K562 (cell line): Measurements from ENCODE around the gene CFAP53. TPM values are rescaled to one million over a fixed set of nuclear protein-coding genes. Genes with fewer than 3 reads are reported as not detected.

Experiments
- ATAC-seq: fragments of 200-7000 bp; cut with Tn5 transposase; 3 replicates; pipeline ENCODE4 v1.9.1; 2020; ENCODE audit warnings: moderate library complexity
- BruUV-seq: library from RNA; stranded (reverse); fragments of 400-500 nt; replicated peaks from 2 replicates; lab custom pipeline; 2021; lab: Mats Ljungman, UMichigan
- CTCF ChIA-PET: fragments of 300-600 bp; formaldehyde crosslinking; extraction: SDS; loops from one replicate; lab custom pipeline; 2021; ENCODE audit warnings: low intra/inter-chr PET ratio; lab: Yijun Ruan, JAX
- POLR2A ChIA-PET: fragments of 300-600, 350-650 bp; sonication (Branson Sonifier 250); formaldehyde crosslinking; extraction: SDS; loops from one replicate; lab custom pipeline; 2021; ENCODE audit warnings: antibody characterized with exemption, inconsistent platforms; lab: Yijun Ruan, JAX
- DNase-seq, 4 experiments: peaks; one replicate each; pipeline versions ENCODE4 v3.0.0 to v3.0.0-alpha.2; 2011 to 2018; ENCODE audit warnings: low spot score in 3 of 4, mixed read lengths in 3 of 4; ENCODE audit errors: extremely low read depth in 1 of 4
- FAIRE-seq: peaks from 2 replicates; lab custom pipeline; 2011; peaks lifted over from hg19 to GRCh38; lab: Jason Lieb, UNC
- H2AFZ ChIP-seq: 2 replicates; pipeline ENCODE4 v1.6.0; 2011; ENCODE audit warnings: low read depth, low read length, control low read depth, inconsistent platforms
- H3K27ac ChIP-seq: fragments of 200-600 bp; 3 replicates; pipeline ENCODE4 v1.8.0; 2011; ENCODE audit warnings: low read depth, mild to moderate bottlenecking, control low read depth, inconsistent platforms, low read length, moderate library complexity, mixed read lengths; ENCODE audit errors: extremely low read depth
- H3K27me3 ChIP-seq, 2 experiments: fragments of 300-600 bp in 1 of 2; 2 replicates in 1 of 2; 3 replicates in 1 of 2; pipeline versions ENCODE4 v1.6.0 to v1.8.0; 2011; ENCODE audit warnings: inconsistent platforms in 2 of 2, low read length in 2 of 2, mild to moderate bottlenecking in 1 of 2, mixed read lengths in 1 of 2, moderate library complexity in 1 of 2; ENCODE audit not compliant: control insufficient read depth in 2 of 2, insufficient read depth in 2 of 2
- H3K36me3 ChIP-seq: fragments of 300-600 bp; 3 replicates; pipeline ENCODE4 v1.8.0; 2011; ENCODE audit warnings: mild to moderate bottlenecking, low read length, inconsistent platforms; ENCODE audit not compliant: control insufficient read depth, insufficient read depth
- H3K4me1 ChIP-seq, 2 experiments: fragments of 200-600 bp in 1 of 2; replicated peaks in 1 of 2; 2 replicates in 1 of 2; 3 replicates in 1 of 2; pipeline versions ENCODE4 v1.5.1 to v1.8.0; 2011; ENCODE audit warnings: inconsistent platforms in 2 of 2, low read length in 2 of 2, mild to moderate bottlenecking in 1 of 2, mixed read lengths in 1 of 2, moderate library complexity in 1 of 2; ENCODE audit not compliant: control insufficient read depth in 2 of 2, insufficient read depth in 2 of 2
- H3K4me2 ChIP-seq: 2 replicates; pipeline ENCODE4 v1.6.1; 2011; ENCODE audit warnings: low read length, control low read depth, inconsistent platforms, mixed read lengths; ENCODE audit not compliant: insufficient read depth
- H3K4me3 ChIP-seq: fragments of 200-600 bp; sonication (generic), shearing (Covaris generic); 2 replicates; pipeline ENCODE4 v1.5.1; 2016; ENCODE audit warnings: control low read depth, inconsistent platforms
- H3K79me2 ChIP-seq: fragments of 200-600 bp; 3 replicates; pipeline ENCODE4 v1.8.0; 2011; ENCODE audit warnings: low read length, inconsistent platforms; ENCODE audit not compliant: control insufficient read depth, insufficient read depth
- H3K9ac ChIP-seq, 2 experiments: 2 replicates each; pipeline versions ENCODE4 v1.6.0 to v1.6.1; 2011; ENCODE audit warnings: low read depth in 2 of 2, low read length in 2 of 2, control low read depth in 1 of 2, inconsistent platforms in 1 of 2, mild to moderate bottlenecking in 1 of 2, mixed read lengths in 1 of 2; ENCODE audit not compliant: insufficient read depth in 1 of 2
- H3K9me1 ChIP-seq: one replicate; pipeline ENCODE4 v1.6.0; 2011; ENCODE audit warnings: inconsistent platforms, mild to moderate bottlenecking, low read length, moderate library complexity; ENCODE audit not compliant: control insufficient read depth, insufficient read depth
- H3K9me3 ChIP-seq: replicated peaks from 2 replicates; pipeline ENCODE4 v1.5.1; 2011; ENCODE audit warnings: low read depth, low read length, inconsistent platforms; ENCODE audit not compliant: control insufficient read depth, insufficient read depth
- H4K20me1 ChIP-seq: replicated peaks from 2 replicates; pipeline ENCODE4 v1.6.1; 2011; ENCODE audit warnings: low read length, inconsistent platforms, mixed read lengths; ENCODE audit not compliant: control insufficient read depth, insufficient read depth
- BDP1 ChIP-seq: IDR thresholded peaks from 3 replicates; pipeline ENCODE4 v1.6.1; 2011; ENCODE audit not compliant: insufficient read length, insufficient read depth
- BRCA1 ChIP-seq, 2 experiments: fragments of 450-650 bp in 1 of 2; sonication (generic) in 1 of 2; formaldehyde crosslinking in 1 of 2; IDR thresholded peaks; 2 replicates each; pipeline versions ENCODE4 v1.5.0 to v1.6.1; 2017 to 2020; ENCODE audit warnings: mild to moderate bottlenecking in 1 of 2, missing genetic modification reagents in 1 of 2
- ETV5 ChIP-seq: sonication (generic); formaldehyde crosslinking; IDR thresholded peaks from 2 replicates; pipeline ENCODE4 v1.4.0; 2020; ENCODE audit warnings: low read depth, mild to moderate bottlenecking, missing genetic modification reagents
- HDAC1 ChIP-seq, 2 experiments: fragments of 450-650 bp; IDR thresholded peaks; 2 replicates each; pipeline ENCODE4 v1.6.1; 2016 to 2017; ENCODE audit warnings: inconsistent platforms in 1 of 2, mild to moderate bottlenecking in 1 of 2, moderate library complexity in 1 of 2
- NFIC ChIP-seq: fragments of 450-650 bp; IDR thresholded peaks from 2 replicates; pipeline ENCODE4 v1.6.1; 2017; ENCODE audit warnings: mild to moderate bottlenecking, inconsistent platforms
- NONO ChIP-seq, 2 experiments: fragments of 200-400 bp in 1 of 2; fragments of 450-650 bp in 1 of 2; formaldehyde crosslinking in 1 of 2; IDR thresholded peaks; 2 replicates each; pipeline ENCODE4 v1.6.1; 2017; ENCODE audit warnings: low read depth in 2 of 2, mild to moderate bottlenecking in 2 of 2, moderate library complexity in 2 of 2, low read length in 1 of 2
- OTX1 ChIP-seq: fragments of 450-650 bp; formaldehyde crosslinking; IDR thresholded peaks from 2 replicates; pipeline ENCODE4 v1.4.0; 2022; ENCODE audit warnings: mild to moderate bottlenecking
- RBM14 ChIP-seq: fragments of 200-400 bp; formaldehyde crosslinking; IDR thresholded peaks from 2 replicates; pipeline ENCODE4 v1.6.1; 2018; ENCODE audit warnings: low read depth, mild to moderate bottlenecking, low read length, moderate library complexity, borderline replicate concordance; ENCODE audit not compliant: insufficient read depth
- SP2 ChIP-seq: IDR thresholded peaks from 2 replicates; pipeline ENCODE4 v1.6.1; 2011; ENCODE audit warnings: mild to moderate bottlenecking, low read depth, low read length, moderate library complexity; ENCODE audit not compliant: poor library complexity, severe bottlenecking; ENCODE audit errors: extremely low read depth
- THRA ChIP-seq: fragments of 450-650 bp; IDR thresholded peaks from 2 replicates; pipeline ENCODE4 v1.6.1; 2017; ENCODE audit warnings: mild to moderate bottlenecking, moderate library complexity
- ZBTB33 ChIP-seq: sonication (generic); formaldehyde crosslinking; IDR thresholded peaks from 2 replicates; pipeline ENCODE4 v1.8.1; 2023; ENCODE audit warnings: mild to moderate bottlenecking, missing genetic modification reagents
- ZBTB5 ChIP-seq: fragments of 450-650 bp; IDR thresholded peaks from 2 replicates; pipeline ENCODE4 v1.6.1; 2017; ENCODE audit warnings: antibody characterized with exemption
- ZFPM2 ChIP-seq: fragments of 250-450 bp; sonication (Bioruptor Pico); IDR thresholded peaks from 2 replicates; pipeline ENCODE4 v1.5.1; 2022; ENCODE audit warnings: mild to moderate bottlenecking
- ZNF24 ChIP-seq: fragments of 450-650 bp; IDR thresholded peaks from 2 replicates; pipeline ENCODE4 v1.6.1; 2016
- ZNF354B ChIP-seq: fragments of 250-450 bp; sonication (Bioruptor Pico); IDR thresholded peaks from 2 replicates; pipeline ENCODE4 v1.4.0; 2020
- ZNF639 ChIP-seq, 2 experiments: fragments of 200-800 bp in 1 of 2; sonication (Bioruptor generic) in 1 of 2; sonication (generic) in 1 of 2; formaldehyde crosslinking in 1 of 2; IDR thresholded peaks in 1 of 2; conservative IDR thresholded peaks in 1 of 2; 2 replicates each; pipeline versions ENCODE4 v1.5.0 to v1.6.1; 2016 to 2020; ENCODE audit warnings: missing compliant biosample characterization in 1 of 2, missing genetic modification characterization in 1 of 2, missing genetic modification reagents in 1 of 2
- ZNF79 ChIP-seq: fragments of 250-450 bp; sonication (Bioruptor Pico); IDR thresholded peaks from 2 replicates; pipeline ENCODE4 v1.4.0; 2020; ENCODE audit warnings: low read depth, mild to moderate bottlenecking, moderate library complexity
- WGBS: fragments of 100-300 bp; shearing (Covaris generic); methylation state at CpG from one replicate; pipeline ENCODE4 v1.1.6; 2016; ENCODE audit warnings: low coverage, mixed read lengths; ENCODE audit not compliant: insufficient coverage; ENCODE audit errors: missing lambda C conversion rate; 5-methylcytosine and 5-hydroxymethylcytosine counted together
- in situ Hi-C: fragments of 300-500 bp; cut with MboI; formaldehyde crosslinking; loops from 4 replicates; pipeline ENCODE4 v1.15.0; 2018; ENCODE audit warnings: inconsistent platforms, mixed read lengths
- intact Hi-C: fragments of 100-400 bp; cut with micrococcal nuclease; formaldehyde crosslinking; loops from 2 replicates; pipeline ENCODE4 v1.14.2; 2022
- polyA plus RNA-seq, 8 experiments: library from polyadenylated mRNA; depleted of rRNA in 4 of 8; stranded (reverse) in 5 of 8; unstranded in 3 of 8; fragments of >200 nt; fragmentation: Nextera tagmentation in 2 of 8; fragmentation: Illumina TruSeq in 1 of 8; extraction: Ambion mirVana in 2 of 8; extraction: Trizol in 1 of 8; gene quantifications; 2 replicates each; pipeline versions ENCODE4 v1.2.1 to v1.2.3, GENCODE V29; 2011 to 2014; ENCODE audit warnings: inconsistent platforms in 1 of 8, missing spikeins in 1 of 8
- total RNA-seq, 7 experiments: library from RNA; depleted of rRNA in 6 of 7; stranded (reverse); fragments of >200 nt in 6 of 7; fragmentation: Illumina TruSeq in 2 of 7; extraction: Trizol in 2 of 7; gene quantifications; 2 replicates each; pipeline versions ENCODE4 v1.2.1 to v1.2.3, GENCODE V29; 2011 to 2021; ENCODE audit warnings: low replicate concordance in 1 of 7

The CFAP53 gene
- total and polyA plus RNA-seq, 9 of the 15 experiments (the other 6 are each of a cell fraction or from before 2014, with no cell fraction given), result 0.21 to 1.9 (median 1.2) TPM

- Histone ChIP-seq H3K4me1 (no peaks in the 10 kb centered on the region), H3K79me2 (no peaks in the 10 kb centered on the region), H3K9me1 (no peaks in the 10 kb centered on the region), H3K9ac (no peak overlapping the region), H3K36me3 (no peaks in the 10 kb centered on the region), H4K20me1 (no peaks in the 10 kb centered on the region; the same call in 1 of the 2 replicates), H3K9me3 (no peaks in the 10 kb centered on the region), H3K27me3 (no peaks in the 10 kb centered on the region; a peak in 2 of 5 replicates), H3K27ac (no peak overlapping the region), H3K4me2 (no peak overlapping the region), H2AFZ (no peak overlapping the region), H3K4me3 (no peak overlapping the region)
- no TSS peak for BruUV-seq
- POLR2A ChIA-PET, result no interaction called here
- ATAC-seq (no peak), FAIRE-seq (no peak), DNase-seq (no peak)
- 0% methylated on average over 2 of the region's 2 CpGs for WGBS
- in situ Hi-C loops (no loop called here), intact Hi-C loops (no loop called here)
- CTCF ChIA-PET, result no interaction called here
- TF ChIP-seq ZNF639 (CRISPR knock-in tag; conservative IDR thresholded peaks at IDR 0.05 in 1 of 2, IDR thresholded peaks at IDR 0.05 in 1 of 2) (no peak), ZBTB5 (no peak), RBM14 (no peak), ZFPM2 (CRISPR knock-in tag) (no peak), ETV5 (no peak), SP2 (no peak), BRCA1 (IDR thresholded peaks at IDR 0.05) (no peak), BRCA1 (CRISPR knock-in tag; IDR thresholded peaks at IDR 0.05) (no peak), NONO (IDR thresholded peaks at IDR 0.05; ENCODE audit: low read depth in 2 of 2, low read length in 1 of 2) (no peak), ZNF24 (no peak), OTX1 (CRISPR knock-in tag) (no peak), HDAC1 (IDR thresholded peaks at IDR 0.05) (no peak), BDP1 (no peak), NFIC (no peak), THRA (no peak), ZBTB33 (no peak), ZNF79 (CRISPR knock-in tag) (no peak), ZNF354B (CRISPR knock-in tag) (no peak)
Measured at GRCh38 chr18:50181590-50181989, 84.7 kb downstream of the CFAP53 start.
